Posterior cingulate gyrus (tissue), 11 donors: ENCODE measurements around the gene NCOR1.
"Not testable (repeated sequence)": the region's sequence is repeated elsewhere in the genome, so short reads cannot be mapped to it uniquely, and the experiment has no call there.

Source experiments
- DNase-seq, 10 donors: peaks; one replicate each; pipeline versions ENCODE4 v3.0.0 to v3.0.0-alpha.2; 2020 to 2021; ENCODE audit warnings: mixed read lengths in 3 of 10
- intact Hi-C: fragments of 100-400 bp; cut with DNase I; formaldehyde crosslinking; loops from one replicate; pipeline ENCODE4 v1.15.1; 2023

The NCOR1 gene

DNA sequence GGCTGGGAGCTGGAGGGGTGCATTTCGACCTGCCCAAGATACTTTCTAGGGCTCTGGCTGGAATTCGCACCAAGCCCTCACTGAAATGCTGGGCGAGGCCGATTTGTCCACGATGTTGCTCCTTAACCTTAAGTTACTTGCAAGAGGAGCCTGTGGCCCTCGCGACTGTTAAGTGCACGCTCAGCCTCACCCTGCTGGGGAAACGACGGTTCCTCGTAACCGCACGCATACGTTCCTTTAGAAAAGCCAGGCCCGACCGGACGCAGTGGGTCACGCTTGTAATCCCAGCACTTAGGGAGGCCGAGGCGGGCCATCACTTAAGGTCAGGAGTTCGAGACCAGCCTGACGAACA lies 607 bp upstream of the NCOR1 start:
- DNase-seq = peak in 2 of 10 donors; percentile 18 to 44

DNA sequence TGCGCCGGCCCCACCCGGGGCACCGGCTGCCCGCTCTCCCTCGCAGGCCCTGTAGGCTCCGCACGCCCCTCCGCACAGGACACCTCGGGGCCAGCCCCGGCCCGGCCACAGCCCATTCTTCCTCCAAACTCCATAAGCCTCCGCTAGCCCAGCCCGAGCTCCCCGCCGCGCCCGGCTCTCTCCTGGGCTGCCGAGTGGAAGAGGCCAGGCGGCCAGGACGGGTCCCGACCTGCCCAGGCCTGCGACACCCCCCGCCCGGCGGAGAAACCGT lies 397 bp downstream of the NCOR1 start:
- peak in 6 of 10 donors; percentile 11 to 85 (median 31) for DNase-seq
- intact Hi-C loops = loop anchor here (2.0 kb wide), 1 partner anchor 216 kb away; the partner anchor contains the start of genes TTC19 and ZSWIM7

More for the DNA sequence above, 607 bp upstream of the NCOR1 start:
- intact Hi-C loops = loop anchor here (2.0 kb wide), 1 partner anchor 217 kb away; the partner anchor contains the start of genes TTC19 and ZSWIM7

DNA sequence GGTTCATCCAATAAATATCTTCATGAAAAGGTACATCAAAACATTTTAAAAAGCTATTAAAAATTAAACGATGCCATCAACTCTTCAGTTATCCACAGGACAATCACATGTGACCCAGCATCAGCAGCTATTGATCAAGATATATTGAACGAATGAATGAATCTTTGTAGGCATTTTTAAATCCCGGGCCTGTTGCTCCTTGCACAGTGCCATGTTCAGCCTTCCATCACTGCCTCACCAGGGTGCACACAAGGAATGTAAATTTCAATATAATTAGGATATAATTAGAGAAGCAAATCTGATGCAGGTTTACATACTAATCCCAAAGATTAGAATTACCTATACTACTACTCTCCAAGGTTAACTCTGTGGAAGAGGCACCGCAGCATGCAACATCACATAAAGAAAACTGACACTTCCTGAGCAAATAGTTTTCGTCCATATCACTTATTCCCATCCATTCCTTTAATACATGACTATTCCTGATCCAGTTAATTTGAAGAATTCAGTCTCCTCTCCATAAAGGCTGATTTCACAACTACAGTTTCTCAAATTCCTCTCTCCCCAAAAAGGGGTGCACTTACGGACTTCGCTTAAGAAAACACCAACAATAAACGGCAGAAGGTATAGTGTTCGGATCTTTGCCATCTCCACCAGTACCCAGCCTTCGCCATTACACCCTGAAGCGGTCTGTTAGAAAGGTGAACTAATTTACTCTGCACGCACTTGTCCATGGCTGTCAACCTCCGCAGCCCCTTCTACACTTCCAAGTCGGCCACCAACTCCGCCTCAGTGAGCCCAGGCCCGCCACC lies 938 bp downstream of the NCOR1 start:
- DNase-seq = peak in 1 of 10 donors; percentile 17
- intact Hi-C loops = loop anchor here (2.0 kb wide), 1 partner anchor 216 kb away; the partner anchor contains the start of genes TTC19 and ZSWIM7

DNA sequence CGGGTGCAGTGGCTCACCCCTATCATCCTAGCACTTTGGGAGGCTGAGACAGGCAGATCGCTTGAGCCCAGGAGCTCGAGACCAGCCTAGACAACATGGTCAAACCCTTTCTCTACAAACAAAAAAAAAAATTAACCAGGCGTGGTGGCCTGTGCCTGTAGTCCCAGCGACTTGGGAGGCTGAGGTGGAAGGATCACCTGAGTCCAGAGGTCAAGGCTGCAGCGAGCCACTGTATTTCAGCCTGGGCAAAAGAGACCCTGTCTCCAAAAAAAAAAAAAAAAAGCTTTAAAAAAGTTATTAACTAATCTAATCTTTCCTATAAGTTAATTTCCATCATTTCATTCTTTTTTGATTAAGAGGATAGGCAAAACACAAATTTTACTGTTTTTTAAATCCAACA lies 2.5 kb downstream of the NCOR1 start:
- DNase-seq = no peak
- intact Hi-C loops = no loop called here

DNA sequence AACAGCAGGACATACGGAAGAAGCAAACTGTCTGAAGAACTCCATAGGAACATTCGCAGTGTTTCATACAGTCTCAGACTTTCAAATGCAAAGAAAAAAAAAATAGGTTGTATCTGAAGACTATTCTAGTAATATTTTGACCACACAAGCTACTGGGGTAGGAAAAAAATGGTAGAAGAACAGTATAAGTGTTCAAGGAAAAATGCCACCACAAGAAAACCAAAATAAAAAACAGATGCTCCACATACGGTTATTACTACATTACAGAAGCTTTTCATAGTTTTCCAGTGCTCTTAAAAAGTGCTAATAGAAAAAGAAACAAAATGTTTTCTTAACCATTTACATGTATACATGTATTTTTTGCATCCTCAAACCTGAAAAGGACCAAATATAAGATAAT lies 3.7 kb downstream of the NCOR1 start:
- no peak for DNase-seq
- intact Hi-C loops = no loop called here

DNA sequence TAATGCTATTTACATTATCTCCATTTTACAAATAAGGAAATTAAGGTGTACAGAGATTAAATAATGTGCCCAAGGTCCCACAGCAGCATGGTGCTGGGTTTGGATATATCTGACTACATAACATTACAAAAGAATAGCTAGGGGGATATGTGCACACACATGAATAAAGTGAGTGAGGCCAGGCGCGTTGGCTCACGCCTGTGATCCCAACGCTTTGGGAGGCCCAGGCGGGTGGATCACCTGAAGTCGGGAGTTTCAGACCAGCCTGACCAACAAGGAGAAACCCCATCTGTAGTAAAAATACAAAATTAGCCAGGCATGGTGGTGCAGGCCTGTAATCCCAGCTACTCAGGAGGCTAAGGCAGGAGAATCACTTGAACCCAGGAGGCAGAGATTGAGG lies 10.6 kb downstream of the NCOR1 start:
- DNase-seq, intact Hi-C loops: not testable (repeated sequence)

DNA sequence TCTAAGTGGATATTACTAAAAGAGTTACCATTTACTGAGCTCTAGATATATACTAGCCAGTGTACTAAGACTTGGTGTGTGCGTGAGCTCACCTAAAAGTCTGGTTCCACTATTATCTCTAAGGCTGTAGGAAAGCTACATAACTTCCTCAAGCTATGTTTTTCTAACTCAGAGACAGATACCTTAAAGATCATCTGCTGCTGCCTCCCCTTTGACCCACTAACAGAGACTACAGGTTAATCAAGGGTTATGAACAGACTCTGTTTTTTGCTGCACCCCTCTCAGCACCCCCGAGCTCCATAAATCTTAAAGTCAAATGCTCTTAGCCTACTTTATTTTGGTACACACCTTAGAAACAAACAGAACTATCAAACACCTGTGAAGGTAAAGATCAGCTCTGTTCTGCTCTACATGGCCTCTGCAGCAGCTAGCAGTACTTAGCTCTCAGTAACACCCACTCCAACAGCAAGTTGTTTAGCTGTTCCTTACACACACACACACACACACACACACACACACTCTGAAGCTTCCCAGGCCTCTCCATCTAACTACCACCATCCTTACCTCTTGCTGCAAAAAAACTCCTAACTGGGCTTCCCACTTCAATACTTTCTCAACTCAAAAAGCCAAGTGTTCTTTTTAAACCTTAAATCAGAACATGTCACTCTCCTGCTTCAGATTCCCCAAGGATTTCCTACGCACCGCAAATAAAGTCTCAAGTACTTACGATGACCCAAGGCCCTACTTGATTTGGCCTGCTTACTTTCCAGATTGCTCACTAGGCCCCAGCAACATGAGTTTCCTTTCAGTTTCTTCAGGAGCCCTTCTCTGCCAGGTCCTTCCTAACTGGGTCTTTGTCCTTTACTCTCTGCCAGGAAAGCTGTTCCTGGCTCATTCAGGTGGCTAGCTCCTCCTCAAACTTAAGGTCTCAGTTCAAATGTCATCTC lies 12.5 kb downstream of the NCOR1 start:
- intact Hi-C loops, DNase-seq: not testable (repeated sequence)

DNA sequence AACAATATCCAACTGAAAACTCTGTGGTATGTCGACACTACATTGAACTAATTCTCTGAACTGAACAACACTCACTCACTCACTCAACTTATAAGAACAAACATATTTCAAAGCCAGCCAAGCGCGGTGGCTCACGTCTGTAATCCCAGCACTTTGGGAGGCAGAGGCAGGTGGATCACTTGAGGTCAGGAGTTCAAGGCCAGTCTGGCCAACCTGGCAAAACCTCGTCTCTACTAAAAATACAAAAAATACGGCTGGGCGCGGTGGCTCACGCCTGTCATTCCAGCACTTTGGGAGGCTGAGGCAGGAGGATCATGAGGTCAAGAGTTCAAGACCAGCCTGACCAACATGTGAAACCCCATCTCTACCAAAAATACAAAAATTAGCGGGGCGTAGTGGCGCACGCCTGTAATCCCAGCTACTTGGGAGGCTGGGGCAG lies 13.6 kb downstream of the NCOR1 start:
- DNase-seq, intact Hi-C loops: not testable (repeated sequence)

DNA sequence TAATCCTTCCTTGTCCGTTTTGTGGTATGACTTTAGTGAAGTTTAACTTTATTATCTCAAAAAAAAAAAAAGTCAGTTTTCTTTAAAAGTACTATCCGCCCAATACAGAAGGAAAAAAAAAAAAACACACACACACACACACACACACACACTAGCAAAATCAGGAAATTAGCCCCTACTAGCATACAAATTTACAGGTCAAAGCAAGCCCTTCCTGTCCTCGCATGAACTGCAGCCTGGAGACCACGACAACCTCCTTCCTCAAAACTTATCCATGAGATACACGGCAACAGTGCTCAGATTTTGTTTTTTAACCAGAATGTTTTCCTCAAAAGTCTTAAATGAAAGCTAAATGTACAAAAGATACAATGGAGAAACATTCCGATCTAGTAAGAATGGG lies 16.2 kb downstream of the NCOR1 start:
- no peak for DNase-seq
- intact Hi-C loops = no loop called here

DNA sequence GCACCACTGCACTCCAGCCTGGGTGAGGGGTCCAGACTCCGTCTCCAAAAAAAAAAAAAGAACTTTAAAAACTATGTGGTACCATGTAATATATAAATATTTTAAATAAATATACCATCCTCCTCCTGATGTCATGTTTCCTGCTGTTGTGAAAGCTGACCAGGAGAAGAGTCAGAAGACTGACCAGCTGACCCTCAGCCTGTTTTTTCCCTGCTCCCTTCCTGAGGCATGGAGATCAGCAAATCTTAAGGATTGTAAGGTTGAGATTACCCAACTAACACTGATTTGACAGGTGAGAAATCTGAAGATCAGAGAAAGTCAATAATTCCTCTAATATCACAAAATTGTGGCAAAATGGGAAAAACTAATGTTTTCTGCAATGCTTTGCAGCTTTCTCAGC lies 18.1 kb downstream of the NCOR1 start:
- no peak for DNase-seq
- intact Hi-C loops = no loop called here

DNA sequence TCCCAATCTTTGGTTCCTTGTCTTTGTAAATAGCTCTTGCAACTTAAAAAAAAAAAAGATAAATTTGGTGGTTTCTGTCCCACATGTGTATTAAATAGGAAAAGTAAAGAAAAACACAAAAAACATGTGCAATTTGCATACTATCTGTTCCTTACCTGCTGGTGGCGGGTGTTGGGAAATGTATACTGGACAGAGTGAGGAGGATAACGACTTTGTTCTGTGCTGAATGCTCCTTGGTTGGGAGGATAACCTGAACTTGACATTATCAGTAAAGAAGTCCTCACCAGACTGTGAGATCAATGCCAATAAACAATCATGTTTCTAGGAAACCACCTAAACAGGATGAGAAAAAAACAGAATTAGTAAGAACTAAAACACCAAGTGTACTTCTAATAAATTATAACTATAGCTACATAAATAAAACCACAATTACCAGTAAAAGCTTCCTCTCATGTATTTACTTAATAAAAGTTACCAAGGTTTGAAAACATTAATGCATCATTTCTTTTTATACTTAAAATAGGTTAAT lies 21.0 kb downstream of the NCOR1 start:
- DNase-seq, intact Hi-C loops: not testable (repeated sequence)

DNA sequence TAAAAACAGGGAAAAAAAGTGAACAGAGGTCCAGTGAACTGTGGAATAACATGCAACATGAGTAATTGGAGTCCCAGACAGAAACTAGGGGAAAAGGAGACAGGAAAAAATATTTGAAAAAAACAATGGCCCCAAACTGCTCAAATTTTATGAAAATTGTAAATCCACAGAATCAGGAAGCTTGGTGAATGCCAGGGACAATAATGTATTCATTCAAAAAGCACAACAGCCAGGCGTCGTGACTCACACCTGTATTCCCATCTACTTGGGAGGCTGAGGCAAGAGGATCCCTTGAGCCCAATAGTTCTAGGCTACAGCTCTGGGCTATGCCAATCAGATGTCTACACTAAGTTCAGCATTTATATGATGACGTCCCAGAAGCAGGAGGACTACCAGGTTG lies 23.7 kb downstream of the NCOR1 start:
- intact Hi-C loops = no loop called here
- DNase-seq = no peak

DNA sequence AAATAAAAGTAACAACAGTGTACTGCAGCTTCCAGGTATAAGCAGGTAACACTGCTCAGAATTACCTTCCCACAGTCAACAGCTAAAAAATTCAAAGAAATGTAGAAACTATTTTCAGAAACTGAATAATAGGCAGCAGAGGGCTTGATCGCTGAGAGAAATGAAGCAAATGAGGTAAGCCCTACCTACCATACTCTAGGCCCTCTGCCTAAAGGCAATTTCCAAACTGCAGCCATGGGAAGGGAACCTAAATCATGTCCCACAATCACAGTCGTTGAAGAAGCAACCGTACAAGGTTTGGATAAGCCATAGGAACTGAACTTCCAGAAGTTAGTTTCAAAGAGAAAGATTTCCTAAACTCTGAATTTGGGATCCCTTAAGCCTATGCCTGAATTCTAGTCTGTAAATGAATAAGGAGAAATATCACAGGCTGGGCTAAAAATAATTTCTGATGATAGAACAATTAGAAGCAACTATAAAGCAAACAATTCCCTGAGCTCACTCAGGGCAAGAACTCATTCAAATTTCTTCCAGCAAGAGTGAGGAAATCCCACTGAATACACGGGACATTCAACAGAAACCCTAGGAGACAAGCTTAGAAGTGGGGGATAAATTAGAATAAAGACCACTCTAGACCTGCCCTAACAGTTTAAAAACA lies 24.5 kb downstream of the NCOR1 start:
- intact Hi-C loops = no loop called here

DNA sequence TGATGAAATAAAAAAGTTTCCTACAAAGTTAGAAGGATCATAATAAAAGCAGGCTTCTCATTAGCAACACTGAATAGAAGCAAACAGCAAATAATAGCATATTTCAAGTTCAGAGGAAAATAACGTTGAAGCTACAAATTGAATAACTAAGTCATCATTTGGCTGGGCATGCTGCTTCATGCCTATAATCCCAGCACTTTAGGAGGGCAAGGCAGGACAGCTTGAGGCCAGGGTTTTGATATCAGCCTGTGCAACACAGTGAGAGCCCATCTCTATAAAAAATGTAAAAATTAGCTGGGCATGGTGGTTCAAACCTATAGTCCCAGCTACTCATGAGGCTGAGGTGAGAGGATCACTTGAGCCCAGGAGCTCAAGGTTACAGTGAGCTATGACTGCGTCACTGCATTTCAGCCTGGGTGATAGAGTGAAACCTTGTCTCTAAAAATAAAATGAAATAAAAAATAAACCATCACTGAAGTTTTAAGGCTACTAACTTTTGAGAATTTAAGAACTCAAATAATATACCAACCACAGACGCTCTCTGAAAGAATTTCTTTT lies 25.5 kb downstream of the NCOR1 start:
- intact Hi-C loops = no loop called here
- DNase-seq = no peak

More for the DNA sequence above, 24.5 kb downstream of the NCOR1 start:
- no peak for DNase-seq

DNA sequence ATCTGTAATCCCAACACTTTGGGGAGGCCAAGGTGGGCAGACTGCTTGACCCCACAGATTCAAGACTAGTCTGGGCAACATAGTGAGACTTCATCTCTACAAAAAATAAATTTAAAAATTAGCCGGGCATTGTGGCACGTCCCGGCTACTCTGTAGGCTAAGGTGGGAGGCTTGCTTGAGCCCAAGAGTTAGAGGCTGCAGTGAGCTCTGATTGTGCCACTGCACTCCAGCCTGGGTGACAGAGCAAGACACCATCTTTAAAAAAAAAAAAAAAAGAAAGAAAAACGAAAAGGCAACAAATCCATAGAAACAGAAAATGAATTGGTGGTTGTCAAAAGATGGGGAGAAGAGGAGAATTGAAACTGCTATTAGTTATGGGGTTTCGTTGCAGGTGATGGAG lies 27.7 kb downstream of the NCOR1 start:
- no peak for DNase-seq
- intact Hi-C loops = no loop called here

DNA sequence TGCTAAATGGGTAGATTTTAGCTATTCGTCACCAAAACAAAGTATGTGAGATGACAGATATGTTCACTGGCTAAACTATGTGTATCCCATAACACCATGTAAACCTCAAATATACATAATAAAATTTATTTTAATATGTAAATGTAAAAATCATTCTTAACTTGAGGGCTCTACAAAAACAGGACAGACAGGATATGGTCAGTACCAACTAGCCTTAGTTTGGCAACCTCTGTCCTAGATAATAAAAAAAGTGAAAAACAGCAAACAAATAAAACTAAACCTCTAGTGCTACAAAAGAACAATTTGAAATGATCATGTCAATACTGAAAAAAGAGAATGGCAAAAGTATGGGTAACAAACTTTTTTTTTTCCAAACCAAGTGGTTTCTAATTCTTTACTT lies 33.8 kb downstream of the NCOR1 start:
- DNase-seq = no peak
- intact Hi-C loops = no loop called here

DNA sequence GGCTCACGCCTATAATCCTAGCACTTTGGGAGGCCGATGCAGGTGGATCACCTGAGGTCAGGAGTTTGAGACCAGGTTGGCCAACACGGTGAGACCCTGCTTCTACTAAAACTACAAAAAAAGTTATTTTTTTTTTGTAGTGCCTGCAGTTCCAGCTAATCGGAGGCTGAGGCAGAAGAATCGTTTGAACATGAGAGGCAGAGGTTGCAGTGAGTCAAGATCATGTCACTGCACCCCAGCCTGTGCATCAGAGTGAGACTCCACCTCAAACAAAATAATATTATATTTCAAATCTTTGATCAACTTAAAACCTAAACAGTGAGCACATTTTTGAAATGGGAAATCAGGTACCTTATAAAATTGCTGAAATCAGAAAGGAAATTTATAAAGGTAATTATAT lies 36.5 kb downstream of the NCOR1 start:
- intact Hi-C loops = no loop called here

DNA sequence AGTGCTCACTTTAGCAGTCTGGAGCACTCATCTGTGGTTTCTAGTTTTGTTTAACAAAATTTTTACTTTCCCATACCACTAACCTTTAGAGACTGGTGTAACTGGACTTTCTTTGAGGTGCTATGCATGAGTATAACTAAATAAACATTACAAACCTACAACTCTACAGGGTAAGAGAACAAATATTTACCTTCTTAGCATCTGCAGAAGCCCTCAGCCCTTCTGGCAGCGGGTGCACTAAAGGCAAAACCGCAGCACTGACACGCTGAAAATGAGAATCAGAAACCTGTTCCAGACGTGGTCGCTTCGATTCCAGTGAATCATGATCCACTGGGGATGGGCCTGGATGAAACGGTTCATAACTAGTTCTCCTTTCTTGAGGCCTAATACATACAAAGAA lies 43.7 kb downstream of the NCOR1 start:
- DNase-seq = no peak
- intact Hi-C loops = no loop called here

More for the DNA sequence above, 36.5 kb downstream of the NCOR1 start:
- no peak for DNase-seq

DNA sequence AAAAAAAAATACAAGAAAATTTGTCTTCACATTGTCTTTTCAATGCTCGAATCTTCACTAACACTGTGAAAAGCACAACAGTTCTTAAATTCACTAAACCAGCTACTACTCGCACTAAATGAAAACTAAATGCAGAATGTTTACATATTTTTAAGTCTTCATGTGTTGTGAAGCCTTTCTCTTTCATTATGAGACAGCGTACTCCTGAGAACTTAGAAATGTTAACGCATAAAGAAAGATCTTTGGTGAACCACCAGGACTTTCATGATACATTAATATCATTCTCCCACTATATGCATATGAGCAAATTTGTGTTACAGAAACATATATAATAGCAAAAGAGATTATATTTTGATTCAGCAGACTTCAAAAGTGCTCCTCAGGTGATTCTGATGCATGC lies 48.6 kb downstream of the NCOR1 start:
- intact Hi-C loops, DNase-seq: not testable (repeated sequence)

DNA sequence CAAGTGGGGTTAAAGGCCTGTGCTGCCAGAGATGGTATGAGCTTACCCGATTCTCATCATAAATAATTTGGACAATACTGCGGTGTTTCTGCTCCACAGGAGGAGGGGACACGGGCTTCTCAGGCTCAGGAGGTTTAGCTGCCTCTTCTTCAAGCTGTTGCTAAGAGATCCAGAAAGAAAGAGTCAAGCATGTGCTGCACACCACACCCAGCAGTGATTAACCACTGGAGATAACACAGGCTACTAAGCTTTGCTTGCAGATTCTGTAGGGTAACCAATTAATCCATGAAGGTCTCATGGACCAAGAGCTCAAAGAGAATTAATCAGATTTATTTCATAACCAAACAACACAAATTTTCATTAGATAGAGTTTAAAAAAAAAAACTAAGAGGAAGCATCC lies 56.6 kb downstream of the NCOR1 start:
- intact Hi-C loops = no loop called here
- DNase-seq = no peak
